ENCODE measurements around the gene FANCD2. TPM values are rescaled to one million over a fixed set of nuclear protein-coding genes. Genes with fewer than 3 reads are reported as not detected.
"Not testable (repeated sequence)": the region's sequence is repeated elsewhere in the genome, so short reads cannot be mapped to it uniquely, and the experiment has no call there.

FANCD2 gene
- total RNA-seq, 2 donors from 2014 or later = 1.7 to 2.0 TPM

DNA sequence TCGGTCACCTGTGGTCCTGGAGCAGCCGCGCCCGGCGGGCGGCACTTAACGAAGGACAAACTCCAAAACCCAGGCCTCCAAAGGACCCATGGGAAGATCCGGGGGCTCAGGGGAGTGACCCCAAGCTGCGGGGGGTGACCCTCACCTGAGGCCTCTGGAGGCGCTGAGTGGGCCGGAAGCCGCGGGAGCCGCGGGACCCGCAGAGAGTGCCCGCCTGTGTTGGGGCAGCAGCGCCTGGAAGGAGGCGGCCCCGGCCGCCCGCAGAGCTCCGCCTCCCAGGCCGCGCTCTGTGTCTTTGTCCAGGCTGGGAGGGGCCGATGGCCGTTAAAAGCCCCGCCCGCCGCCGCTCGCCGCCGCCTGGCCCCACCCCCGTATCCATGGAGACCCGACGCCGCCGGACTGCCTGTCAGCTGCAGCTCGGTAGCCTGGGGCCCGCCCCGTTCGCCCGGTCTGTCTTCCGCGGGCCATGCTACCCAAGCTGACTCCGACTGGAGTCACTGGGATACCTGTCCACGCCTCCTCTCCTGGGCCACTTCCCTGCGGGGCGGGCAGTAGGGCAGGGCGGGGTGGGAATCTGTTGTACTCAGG, 15.3 kb upstream of the FANCD2 start:
- H3K27me3 ChIP-seq = no peaks in the 10 kb centered on the region
- H3K27ac ChIP-seq = peak overlapping the region; percentile 76 to 84
- no peaks in the 10 kb centered on the region for H3K9me3 ChIP-seq
- DNase-seq (ENCODE audit: low spot score) = peak; percentile 95
- H3K4me1 ChIP-seq = peaks cover 0 to 49% of the 10 kb centered on the region in 2 donors
- H3K4me3 ChIP-seq = peak overlapping the region; percentile 56 to 73
- H3K36me3 ChIP-seq = no peaks in the 10 kb centered on the region
- TF ChIP-seq, protein P1, sequence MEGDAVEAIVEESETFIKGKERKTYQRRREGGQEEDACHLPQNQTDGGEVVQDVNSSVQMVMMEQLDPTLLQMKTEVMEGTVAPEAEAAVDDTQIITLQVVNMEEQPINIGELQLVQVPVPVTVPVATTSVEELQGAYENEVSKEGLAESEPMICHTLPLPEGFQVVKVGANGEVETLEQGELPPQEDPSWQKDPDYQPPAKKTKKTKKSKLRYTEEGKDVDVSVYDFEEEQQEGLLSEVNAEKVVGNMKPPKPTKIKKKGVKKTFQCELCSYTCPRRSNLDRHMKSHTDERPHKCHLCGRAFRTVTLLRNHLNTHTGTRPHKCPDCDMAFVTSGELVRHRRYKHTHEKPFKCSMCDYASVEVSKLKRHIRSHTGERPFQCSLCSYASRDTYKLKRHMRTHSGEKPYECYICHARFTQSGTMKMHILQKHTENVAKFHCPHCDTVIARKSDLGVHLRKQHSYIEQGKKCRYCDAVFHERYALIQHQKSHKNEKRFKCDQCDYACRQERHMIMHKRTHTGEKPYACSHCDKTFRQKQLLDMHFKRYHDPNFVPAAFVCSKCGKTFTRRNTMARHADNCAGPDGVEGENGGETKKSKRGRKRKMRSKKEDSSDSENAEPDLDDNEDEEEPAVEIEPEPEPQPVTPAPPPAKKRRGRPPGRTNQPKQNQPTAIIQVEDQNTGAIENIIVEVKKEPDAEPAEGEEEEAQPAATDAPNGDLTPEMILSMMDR (IDR thresholded peaks at IDR 0.05) = no peak

DNA sequence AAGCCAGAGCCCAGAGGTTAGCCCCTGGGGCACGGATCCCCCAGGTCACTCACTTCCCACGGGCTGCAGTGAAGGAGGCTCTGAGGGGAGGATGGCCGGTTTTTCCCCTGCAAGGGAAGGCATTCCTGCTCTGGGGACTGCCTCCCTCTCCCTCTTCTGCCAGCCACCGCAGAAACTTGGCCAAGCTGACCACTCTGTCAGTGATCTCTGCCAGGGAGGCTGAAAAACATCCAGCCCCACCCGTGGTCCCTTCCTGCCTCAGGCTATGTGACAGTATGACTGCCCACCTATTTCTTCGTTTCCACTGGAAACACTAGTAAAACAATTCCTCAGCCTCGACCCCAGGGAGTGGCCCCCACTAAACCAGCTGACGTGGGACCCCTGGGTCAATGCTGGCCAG, 14.6 kb upstream of the FANCD2 start:
- Histone ChIP-seq H3K27ac (no peak overlapping the region), H3K27me3 (no peaks in the 10 kb centered on the region), H3K9me3 (no peaks in the 10 kb centered on the region), H3K36me3 (no peaks in the 10 kb centered on the region), H3K4me3 (peak overlapping the region in 1 of 2 donors; percentile 73), H3K4me1 (peaks cover 0 to 53% of the 10 kb centered on the region in 2 donors)
- TF ChIP-seq, protein P1 (IDR thresholded peaks at IDR 0.05) = no peak
- no peak for DNase-seq (ENCODE audit: low spot score)

DNA sequence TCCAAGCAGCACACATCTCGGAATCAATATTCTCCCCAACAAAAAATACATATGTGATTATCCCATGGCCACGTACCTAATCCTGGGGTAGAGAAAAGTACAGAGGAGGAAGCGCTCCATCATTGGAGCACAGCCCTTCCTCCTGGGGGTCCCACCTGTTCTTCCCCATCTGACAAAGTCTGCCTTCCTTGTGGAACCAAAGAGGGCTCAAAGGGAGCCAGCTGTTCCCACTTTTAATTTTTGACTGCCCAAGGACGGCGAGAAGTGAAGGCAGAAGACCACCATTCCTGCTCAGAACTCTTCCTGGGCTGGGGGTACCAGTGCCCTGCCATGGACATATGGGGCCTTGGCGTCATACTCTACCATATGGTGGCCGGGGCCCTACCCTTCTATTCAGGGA, 14.1 kb upstream of the FANCD2 start:
- Histone ChIP-seq H3K4me1 (peaks cover 0 to 53% of the 10 kb centered on the region in 2 donors), H3K9me3 (no peaks in the 10 kb centered on the region), H3K4me3 (no peak overlapping the region), H3K27ac (no peak overlapping the region), H3K36me3 (no peaks in the 10 kb centered on the region), H3K27me3 (no peaks in the 10 kb centered on the region)
- TF ChIP-seq, protein P1 (IDR thresholded peaks at IDR 0.05) = no peak
- DNase-seq (ENCODE audit: low spot score) = no peak

DNA sequence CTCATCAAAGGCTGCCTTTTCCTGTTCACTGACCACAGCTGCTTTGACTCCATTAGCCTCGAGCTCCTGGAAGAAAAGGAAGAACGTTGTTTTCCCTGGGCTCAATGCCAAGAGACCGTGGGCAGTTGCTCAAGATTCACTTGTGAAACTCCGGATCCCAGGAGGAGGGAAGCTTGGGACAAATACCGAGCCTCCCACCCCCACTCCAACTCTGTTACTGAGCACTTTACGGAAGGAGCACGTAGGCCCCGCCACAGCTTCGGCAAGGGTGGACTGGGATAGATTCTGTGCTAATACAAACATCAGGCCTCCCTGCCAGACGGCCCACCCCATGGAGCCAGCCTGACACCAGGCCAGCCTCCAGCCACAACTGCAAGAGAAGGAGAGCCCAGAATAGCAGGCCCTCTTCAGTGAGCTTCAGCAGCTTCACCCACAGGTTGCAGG, 10.8 kb upstream of the FANCD2 start:
- H3K27ac ChIP-seq = peak overlapping the region; percentile 83 to 88
- no peaks in the 10 kb centered on the region for H3K9me3 ChIP-seq
- H3K27me3 ChIP-seq = no peaks in the 10 kb centered on the region
- H3K4me1 ChIP-seq = peaks cover 0 to 31% of the 10 kb centered on the region in 2 donors
- TF ChIP-seq, protein P1 (IDR thresholded peaks at IDR 0.05) = no peak
- peak overlapping the region in 1 of 2 donors; percentile 15 for H3K4me3 ChIP-seq
- peaks cover 19% of the 10 kb centered on the region for H3K36me3 ChIP-seq
- peak; percentile 97 for DNase-seq (ENCODE audit: low spot score)

DNA sequence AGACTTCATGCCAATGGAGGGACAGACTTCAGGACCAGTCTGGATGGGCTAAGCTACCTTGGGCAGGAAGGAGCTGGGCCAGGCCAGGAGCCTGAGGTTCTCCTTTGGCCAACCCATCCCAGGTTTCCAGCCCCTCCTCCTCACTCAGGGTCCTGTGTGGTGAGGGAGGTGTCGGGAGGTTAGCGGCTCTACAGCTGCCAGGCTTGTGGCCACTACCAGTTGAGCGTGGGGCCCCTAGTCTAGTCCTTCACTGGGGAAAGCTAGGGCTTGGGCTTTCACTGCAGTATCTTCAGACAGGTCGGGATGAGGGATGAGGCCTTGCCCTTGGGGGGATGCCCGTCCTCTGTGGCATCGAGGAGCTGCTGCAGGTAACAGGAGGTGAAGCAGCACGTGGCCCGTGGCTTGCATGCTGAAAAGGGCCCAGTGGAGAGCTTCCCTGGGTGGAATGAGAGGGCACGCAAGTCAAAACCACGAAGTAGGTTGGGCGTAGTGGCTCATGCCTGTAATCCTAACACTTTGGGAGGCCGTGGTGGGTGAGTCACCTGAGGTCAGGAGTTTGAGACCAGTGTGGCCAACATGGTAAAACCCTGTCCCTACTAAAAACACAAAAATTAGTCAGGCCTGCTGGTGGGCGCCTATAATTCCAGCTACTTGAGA, 8.5 kb upstream of the FANCD2 start:
- no peak for DNase-seq (ENCODE audit: low spot score)
- H3K27ac ChIP-seq = no peak overlapping the region
- no peaks in the 10 kb centered on the region for H3K27me3 ChIP-seq
- H3K4me1 ChIP-seq = peaks cover 0 to 20% of the 10 kb centered on the region in 2 donors
- TF ChIP-seq, protein P1 (IDR thresholded peaks at IDR 0.05) = no peak
- no peak overlapping the region for H3K4me3 ChIP-seq
- peaks cover 42% of the 10 kb centered on the region for H3K36me3 ChIP-seq
- H3K9me3 ChIP-seq = no peaks in the 10 kb centered on the region

DNA sequence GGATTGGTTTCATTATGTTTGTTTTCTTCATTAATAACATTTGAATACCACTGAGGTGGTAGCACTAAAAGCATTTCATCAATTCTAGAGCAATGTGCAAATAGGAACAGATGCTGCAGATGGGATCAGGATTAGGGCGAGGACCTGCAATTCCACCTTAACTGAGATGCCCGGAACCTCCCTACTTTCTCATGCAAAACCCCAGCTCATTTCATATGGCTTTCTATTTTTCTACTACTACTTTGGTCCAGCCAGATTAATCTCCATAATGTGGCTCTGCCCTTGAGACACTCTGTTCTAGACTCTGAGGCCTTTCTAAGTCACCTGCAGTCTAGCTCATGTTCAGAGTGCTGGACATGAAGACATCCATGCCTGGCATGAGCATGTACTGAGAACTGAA, 7.4 kb upstream of the FANCD2 start:
- not testable (repeated sequence) for H3K4me3 ChIP-seq; H3K9me3 ChIP-seq; DNase-seq (ENCODE audit: low spot score); H3K27ac ChIP-seq; H3K27me3 ChIP-seq
- H3K4me1 ChIP-seq = peaks cover 0 to 20% of the 10 kb centered on the region in 2 donors
- peaks cover 48% of the 10 kb centered on the region for H3K36me3 ChIP-seq
